Right renal cortex interstitium (tissue), 3 donors: ENCODE measurements around the gene ENTPD8. TPM values are rescaled to one million over a fixed set of nuclear protein-coding genes. Genes with fewer than 3 reads are reported as not detected.
A peak's percentile ranks its signal among the peaks of the same experiment; 100 is the strongest.
"Not testable (repeated sequence)": the region's sequence is repeated elsewhere in the genome, so short reads cannot be mapped to it uniquely, and the experiment has no call there.

ENCODE experiments used
- DNase-seq, 3 donors: peaks; one replicate each; pipeline ENCODE4 v3.0.0-alpha.2; 2013; ENCODE audit warnings: low read depth in 3 of 3, low spot score in 2 of 3
- polyA plus RNA-seq, 3 donors: library from polyadenylated mRNA; unstranded; fragments of 120-200 nt; gene quantifications; one replicate each; pipeline ENCODE4 v1.2.1, GENCODE V29; 2013; ENCODE audit not compliant: insufficient read length in 3 of 3

Gene ENTPD8
- polyA plus RNA-seq, 3 donors, result 0.19 to 0.34 (median 0.25) TPM

DNA sequence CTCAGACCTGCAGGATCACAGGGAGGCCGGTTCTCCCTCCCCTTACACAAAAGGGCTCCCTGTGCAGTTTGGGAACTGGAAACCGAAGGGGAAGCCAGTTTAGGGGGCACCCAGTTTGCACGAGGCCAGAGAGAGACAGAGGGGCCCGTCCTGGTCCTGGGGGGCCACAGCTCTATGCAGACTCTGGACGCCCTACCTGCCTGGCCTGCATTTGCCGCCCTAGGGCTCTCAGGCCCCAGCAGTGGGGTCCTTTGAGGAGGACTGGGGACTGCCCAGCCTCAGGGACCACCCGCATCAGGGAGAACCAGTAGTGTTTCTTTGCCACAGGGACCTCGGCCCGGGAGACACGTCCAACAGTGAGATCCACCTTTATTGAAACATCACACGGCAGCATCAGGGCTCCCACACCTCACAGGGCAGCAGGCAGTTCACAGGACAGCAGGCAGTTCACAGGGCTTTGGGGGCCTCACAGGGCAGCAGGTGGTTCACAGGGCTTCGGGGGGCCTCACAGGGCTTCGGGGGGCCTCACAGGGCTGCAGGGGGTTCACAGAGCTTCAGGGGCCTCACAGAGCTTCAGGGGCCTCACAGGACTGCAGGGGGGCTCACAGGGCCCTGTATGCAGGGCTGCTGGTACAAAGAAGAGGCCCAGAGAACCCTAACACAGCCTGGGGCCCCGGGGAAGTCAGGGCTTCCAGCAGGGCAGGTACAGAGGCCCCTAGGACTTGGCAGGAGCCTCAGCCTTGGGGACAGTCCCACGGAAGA is 18.6 kb upstream of the ENTPD8 start:
- DNase-seq, result no peak

DNA sequence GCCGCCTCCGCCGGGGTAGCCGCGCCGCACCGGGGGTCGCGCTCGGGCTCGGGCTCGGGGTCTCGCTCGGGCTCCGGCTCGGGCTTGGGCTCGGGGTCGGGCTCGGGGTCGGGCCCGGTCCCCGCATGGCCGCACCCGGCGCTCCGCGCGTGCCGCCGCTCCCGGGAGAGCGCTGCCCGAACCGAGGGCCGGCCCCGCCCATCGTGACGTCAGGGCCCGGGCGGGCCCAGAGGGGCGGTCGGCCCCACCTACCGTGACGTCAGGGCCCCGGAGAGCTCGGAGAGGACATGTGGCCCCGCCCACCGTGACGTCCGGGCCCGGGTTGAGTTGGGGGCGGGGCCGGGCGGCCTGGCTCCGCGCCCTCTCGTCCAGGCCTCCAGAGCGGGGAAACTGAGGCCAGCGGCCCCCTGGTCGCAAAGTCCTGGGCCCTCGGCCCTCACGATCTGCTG is 18.0 kb upstream of the ENTPD8 start, which contains the start of gene NSMF:
TSS of gene NSMF (minus strand) at position 183 of the 449 bp plus-strand sequence. CDS start 232 bp downstream, outside the sequence.
- peak; percentile 65 to 86 (median 81) for DNase-seq

DNA sequence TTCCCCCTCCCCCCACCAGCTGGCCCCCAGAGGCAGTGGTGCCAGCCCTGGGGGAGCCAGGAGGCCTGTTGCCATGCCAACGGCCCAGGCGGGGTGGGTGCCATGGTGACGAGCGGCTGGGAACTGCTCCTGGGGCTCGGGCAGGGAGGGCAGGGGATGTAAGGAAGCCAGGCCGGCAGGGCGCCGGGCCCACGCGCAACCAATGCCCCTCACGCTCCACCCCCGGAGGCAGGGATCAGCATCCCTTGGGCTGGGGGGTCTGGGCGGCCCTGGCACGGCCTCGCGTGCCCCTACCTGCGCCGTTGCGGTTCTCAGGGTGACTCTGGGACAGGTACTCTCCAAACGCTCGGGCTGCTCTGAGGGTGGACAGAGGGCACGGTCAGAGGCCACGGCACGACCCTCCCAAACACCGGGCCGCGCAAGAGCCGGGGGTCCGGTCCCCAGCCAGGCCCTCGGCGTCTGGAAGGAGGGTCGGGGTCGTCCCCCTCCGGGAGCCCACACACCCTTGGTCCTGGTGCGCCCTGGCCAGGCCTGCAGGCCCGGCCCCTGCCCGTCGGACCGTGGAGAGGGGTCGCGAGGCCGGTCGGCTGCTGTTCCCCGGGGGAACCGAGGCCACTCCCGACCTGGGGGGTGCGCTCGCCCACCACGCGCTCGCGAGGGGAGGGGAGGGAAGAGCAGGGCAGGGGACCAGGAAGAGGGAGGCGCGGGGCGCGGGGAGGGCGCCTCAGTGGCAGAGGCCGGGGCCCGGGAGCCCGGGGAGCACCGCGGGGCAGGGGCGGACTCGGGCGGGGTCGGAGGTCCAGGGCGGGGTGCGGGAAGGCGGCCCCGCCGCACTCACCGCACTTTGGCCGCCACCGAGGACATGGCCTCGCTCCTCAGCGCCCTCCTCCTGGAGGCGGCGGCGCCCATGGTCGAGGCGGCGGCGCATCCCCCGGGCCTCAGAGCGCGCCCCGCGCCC is 17.3 kb upstream of the ENTPD8 start:
- no peak for DNase-seq

DNA sequence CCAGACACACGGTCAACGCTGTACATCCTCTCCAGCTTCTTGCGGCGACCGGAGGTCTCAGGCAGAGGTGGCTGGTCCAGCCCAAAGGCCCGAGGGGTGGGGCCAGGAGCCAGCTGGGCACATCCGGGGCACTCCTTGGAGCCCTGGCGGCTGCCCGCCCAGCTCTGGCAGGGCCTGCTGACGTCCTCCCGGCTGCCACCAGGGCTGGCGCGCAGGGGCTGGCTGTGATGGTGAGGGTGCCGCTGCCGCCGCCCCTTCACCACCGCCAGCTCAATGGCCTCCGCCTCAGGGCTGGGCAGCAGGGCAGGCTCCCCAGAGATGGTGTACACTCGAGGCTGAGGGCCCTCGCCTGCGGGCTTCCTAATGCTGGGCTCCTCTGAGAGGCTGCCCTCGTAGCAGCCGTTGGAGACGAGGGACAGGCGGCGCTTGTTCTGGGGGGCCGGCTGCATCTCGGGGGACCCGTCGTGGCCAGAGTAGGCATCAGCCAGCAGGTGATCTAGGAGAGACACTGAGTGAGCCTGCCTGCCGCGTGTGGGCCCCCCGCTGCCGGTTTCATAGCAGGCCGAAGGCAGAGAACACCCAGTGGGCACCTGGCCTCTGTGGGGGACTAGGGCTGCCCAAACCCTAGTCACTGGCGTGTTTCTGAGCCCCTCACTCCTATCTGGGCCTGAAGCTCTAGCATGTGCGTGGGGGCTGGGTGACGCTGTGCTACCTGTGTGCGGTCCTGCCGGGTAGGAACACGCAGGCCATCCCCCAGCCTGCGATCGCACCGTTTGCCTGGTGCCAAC is 16.4 kb upstream of the ENTPD8 start:
- DNase-seq, result no peak

DNA sequence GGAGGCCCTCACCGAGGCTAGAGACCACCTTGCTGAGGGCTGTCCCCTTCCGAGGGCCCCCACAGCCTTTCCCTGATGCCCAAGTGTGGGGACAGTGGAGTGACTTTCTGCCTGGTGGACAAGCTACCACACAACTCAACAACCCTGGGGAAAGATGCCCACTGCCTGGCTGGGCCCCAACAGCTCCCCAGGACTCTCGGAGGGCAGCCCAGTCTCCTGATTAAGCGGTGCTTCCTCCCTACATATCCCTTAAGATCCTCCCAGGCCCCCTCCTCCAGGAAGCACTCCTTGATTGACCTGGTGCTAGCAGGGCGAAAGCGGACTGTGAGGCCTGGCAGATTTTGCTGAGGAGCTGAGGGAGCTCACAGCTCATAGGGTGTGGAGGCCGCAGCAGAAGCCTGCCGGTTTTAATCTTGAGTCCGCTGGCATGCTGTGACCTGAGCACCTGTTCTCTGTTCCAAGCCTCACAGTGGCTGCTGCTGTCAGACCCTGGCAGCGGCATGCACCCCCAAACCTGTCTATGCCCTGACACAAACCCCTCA is 15.8 kb upstream of the ENTPD8 start:
- DNase-seq, result no peak

DNA sequence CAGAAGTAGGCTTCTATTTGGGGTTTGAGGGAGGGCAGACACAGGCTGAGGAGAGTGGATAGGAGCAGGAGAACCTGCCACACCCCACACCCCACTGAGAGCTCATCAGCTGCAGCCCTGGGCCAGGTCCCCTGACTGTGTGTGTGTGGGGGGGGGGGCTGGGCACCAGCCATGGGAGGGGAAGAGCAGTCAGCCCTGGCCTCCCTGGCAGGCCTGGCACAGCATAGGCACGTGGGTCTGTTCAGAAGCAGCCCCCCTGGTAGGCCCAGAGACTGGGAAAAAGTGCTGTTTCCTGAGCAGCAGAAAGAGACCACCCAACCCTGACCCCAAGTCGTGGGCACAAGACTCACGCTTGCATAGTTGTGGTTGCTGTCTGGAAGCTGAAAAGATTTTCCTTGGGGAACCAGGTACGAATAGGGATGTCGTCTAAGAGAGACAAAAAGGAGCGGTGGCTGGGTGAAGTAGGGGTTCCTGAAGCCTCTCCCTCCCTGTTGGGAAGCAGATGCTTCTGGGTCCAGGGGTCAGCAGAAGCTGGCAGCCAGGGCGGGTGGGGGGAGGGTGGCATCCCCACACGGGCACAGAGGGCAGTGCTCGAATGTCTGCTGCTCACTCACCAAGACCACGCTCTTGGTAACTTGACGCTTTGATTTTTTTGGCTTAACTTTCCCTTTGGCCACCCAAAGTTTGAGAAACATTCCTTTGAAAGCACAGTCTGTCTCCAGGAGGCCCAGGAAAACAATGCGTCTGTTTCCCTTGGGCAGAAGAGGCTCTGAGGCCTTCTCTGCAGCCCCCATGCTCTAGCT is 15.1 kb upstream of the ENTPD8 start:
- DNase-seq, result no peak

DNA sequence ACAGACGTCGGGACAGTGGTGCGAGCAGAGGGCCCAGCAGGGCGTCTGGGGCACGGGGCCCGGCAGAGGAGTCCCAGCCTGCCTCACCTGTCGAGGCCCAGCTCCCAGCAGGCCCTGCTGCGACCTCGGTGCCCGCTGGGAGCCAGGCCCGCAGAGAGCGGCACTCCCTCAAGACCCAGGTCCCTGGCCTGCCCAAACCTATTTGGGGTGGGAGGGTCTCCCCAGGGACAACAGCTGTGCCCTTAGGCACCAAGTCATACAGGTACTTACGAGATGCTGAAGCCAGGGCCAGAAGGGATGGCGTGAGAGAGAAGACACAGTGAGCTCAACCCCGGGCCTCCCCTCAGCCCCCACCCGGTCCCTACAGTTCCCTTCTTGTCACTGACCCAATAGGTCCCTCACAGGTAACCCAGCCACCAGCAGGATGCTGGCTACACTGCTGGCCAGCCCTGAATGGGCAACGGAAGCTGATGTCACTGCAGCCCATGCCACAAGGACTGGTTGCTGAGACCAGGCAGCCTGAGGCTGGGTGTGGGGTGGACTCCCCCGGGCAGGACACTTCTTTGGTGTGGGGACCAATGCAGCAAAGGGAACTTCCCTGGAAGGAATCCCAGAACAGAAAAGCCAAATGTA is 14.3 kb upstream of the ENTPD8 start:
- DNase-seq, result no peak

DNA sequence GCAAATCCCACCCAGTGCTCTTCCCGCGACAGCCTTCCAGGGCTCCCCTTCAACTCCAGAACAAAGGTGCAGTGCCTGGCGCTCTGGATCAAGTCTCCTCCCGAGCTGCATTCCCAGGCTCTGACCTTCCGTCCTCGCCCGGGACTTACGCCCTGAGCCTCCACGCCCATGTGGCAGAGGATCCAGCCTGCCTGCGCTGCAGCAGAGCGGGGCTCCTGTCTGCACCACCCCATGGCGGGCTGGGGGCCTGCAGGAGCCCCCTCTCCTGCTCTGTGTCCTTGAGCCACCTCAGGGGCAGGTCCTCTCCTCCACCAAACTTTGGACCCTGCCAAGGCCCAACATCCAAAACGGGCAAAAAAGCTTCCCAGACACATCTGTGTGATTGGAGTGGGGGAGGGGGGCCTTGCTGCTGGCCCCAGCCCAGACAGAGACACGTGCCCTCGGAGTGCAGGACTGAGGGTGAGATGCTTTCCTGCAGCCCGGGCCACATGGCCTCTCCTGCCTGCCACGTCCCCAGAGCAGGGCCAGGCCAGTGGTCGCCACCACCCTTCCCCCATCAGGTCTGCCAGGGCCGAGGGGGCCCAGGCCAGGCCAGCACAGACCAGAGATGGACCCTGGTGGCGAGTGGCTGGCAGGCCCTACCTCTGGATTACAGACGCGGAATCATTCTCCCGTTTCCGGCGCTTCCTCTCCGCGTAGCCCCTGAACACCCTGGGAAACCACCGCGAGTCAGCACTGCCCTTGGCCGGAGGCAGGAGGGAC is 13.6 kb upstream of the ENTPD8 start:
- no peak for DNase-seq

DNA sequence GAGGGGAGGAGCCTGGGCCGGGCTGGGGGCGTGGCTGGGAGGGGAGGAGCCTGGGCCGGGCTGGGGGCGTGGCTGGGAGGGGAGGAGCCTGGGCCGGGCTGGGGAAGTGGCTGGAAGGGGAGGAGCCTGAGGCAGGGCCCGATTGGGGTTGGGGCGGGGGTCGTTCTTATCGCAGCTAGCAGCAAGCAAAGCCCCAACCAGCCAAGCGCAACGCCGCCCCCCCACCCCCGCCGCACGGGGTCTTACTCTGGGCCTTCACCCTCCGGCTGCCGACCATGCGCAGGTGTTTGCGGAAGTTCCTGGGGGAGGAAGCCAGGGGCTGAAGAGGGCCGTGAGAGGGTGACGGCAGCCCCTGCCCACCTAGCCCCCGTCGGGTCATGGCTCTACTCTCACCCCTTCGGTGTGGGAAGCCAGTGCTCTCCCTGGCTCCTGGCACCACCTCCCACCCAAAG is 13.0 kb upstream of the ENTPD8 start:
- DNase-seq, result no peak

DNA sequence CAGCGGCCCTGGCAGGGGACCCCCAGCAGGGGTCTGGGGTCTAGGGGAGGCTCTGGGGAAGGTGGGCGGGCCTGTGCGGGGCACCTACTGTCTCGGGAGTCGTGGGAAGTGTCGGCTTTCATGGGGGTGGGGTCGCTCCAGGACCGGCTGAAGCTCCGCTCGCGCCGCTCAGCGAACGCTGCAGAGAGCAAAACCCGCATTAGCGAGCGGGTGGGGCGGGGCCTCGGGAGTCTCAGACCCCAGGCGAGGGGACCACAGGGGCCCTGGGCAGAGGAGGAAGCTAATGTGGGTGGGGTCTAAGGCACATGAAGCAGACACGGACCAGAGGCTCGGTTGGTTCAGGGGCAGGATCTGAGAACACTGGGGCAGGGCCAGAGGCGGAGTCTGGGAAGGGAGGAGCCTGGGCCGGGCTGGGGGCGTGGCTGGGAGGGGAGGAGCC is 12.5 kb upstream of the ENTPD8 start:
- peak in 1 of 3 donors; percentile 56 for DNase-seq

DNA sequence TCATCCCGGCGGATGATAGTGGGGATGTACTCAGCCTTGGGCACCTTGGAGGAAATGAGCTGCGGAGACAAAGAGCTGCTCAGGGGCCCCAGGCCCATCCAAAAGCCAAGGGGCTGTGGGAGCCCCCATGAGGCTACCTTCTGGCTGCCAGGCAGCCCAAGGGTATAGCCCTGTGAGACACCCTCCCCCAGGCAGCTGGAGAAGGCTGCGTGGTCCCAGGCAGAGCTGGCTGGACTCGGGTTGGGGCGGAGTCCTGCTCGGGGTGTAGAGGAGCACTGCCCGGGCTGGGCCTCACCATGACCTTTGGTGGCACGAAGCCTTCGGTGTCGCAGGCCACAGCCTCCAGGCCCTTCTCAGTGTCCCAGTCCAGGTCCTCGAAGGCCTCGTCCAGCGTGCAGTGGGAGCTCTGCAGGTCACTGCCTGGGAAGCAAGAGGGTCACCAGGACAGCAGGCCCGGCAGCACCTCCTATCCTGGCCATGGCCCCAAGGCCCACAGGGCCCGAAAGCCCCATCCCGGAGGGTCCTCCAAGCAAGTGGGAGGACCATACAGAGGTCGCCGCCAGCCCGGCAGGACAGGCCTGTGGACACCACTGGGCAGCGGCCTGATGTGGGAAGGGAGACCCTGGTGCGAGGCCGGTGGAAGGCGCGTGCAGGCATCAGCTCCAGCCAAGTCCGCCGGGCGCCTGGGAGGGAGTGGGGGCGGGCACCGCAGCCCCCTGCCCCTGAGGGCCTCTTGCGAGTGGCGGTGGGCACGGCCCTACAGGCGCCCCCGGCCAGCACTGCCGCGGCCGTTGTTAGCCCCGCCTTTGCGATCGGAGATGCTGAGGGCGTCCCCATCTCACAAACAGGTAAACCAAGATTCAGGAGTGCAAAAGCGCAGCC is 11.8 kb upstream of the ENTPD8 start:
- DNase-seq, result no peak

DNA sequence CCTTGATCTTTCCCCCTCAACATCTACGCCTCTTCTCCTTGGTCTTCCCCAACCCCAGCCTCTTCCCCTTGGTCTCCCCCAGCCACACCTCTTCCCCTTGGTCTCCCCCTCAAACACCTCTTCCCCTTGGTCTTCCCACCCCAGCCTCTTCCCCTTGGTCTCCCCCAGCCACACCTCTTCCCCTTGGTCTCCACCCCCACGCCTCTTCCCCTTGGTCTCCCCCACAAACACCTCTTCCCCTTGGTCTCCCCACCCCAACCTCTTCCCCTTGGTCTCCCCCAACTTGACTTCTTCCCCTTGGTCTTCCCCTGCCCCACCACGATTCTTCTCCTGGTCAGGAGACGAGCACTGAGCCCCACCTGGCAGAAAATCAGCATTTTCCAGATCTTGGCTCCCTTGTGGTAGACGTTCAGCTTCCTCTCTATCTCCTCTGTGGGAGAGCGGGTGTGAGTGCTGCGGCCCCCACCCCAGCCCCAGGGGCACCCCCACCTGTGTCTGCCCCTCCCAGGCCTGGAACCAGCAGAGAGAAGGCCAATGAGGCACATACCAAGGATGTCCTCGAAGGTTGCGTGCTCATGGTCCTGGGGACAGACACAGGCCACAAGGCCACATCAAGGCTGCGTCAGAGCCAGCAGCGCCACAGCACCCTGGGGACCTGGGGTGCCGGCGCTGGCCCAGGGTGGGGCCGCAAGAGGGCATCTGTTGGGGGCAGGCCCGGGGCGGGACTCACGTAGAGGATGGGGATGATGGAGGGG is 11.0 kb upstream of the ENTPD8 start:
- no peak for DNase-seq

DNA sequence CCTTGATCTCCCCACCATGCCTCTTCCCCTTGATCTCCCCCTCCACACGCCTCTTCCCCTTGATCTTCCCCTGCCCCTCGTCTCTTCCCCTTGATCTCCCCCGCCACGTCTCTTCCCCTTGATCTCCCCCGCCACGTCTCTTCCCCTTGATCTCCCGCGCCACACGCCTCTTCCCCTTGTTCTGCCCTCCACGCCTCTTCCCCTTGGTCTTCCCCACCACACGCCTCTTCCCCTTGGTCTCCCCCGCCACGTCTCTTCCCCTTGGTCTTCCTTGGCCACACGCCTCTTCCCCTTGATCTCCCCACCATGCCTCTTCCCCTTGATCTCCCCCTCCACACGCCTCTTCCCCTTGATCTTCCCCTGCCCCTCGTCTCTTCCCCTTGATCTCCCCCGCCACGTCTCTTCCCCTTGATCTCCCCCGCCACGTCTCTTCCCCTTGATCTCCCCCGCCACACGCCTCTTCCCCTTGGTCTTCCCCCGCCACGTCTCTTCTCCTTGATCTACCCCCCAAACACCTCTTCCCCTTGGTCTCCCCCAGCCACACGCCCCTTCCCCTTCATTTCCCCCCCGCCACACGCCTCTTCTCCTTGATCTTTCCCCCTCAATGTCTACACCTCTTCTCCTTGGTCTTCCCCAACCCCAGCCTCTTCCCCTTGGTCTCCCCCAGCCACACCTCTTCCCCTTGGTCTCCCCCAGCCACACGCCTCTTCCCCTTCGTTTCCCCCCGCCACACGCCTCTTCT is 10.3 kb upstream of the ENTPD8 start:
- not testable (repeated sequence) for DNase-seq

DNA sequence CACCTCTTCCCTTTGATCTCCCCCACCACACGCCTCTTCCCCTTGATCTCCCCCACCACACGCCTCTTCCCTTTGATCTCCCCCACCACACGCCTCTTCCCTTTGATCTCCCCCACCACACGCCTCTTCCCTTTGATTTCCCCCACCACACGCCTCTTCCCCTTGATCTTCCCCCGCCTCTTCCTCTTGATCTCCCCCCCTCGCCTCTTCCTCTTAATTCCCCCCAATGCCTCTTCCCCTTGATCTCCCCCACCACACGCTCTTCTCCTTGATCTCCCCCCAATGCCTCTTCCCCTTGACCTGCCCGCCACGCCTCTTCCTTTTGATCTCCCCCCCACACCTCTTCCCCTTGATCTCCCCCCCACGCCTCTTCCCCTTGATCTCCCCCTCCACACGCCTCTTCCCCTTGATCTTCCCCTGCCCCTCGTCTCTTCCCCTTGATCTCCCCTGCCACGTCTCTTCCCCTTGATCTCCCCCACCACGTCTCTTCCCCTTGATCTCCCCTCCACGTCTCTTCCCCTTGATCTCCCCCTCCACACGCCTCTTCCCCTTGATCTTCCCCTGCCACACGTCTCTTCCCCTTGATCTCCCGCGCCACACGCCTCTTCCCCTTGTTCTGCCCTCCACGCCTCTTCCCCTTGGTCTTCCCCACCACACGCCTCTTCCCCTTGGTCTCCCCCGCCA is 9.5 kb upstream of the ENTPD8 start:
- DNase-seq, result not testable (repeated sequence)

DNA sequence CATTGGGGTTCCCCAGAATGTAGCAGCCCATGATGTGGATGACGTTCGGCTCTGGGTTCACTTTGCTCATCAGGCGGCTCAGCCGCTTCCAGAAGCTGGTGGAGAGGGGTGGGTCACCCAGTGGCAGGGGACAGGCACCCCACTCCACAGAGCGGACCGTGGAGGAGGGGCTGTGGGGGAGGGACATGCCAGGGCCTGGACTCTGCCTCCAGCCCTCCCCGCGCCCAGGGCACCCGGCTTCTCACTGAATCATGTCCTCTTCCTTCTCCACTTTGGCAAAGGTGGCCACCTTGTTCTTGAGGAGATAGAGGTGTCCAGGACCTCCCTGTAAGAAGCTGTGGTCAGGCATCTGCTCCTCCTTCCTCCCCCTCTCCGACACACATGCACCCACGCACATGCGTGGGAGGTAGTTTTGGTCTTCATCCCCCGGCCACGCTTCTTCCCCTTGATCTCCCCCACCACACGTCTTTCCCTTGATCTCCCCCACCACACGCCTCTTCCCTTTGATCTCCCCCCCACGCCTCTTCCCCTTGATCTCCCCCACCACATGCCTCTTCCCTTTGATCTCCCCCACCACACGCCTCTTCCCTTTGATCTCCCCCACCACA is 8.9 kb upstream of the ENTPD8 start:
- DNase-seq, result no peak
